NCI-H1092 (cell line): ENCODE results near the gene ADPRHL1.

Source experiments
- DNase-seq: peaks from one replicate; lab custom pipeline; 2025; lab: John Stamatoyannopoulos, UW

Gene ADPRHL1

GRCh38 chr13:113452942-113453901 is at the start of gene ADPRHL1:
TSS of gene ADPRHL1 (minus strand) at chr13:113453488. CDS start at chr13:113453437, 51 bp downstream.
- DNase-seq: no peak

GRCh38 chr13:113502686-113503085 is 49.4 kb upstream of the ADPRHL1 start:
- no peak for DNase-seq

GRCh38 chr13:113500530-113501265 is 47.4 kb upstream of the ADPRHL1 start:
- DNase-seq: no peak

GRCh38 chr13:113499936-113500335 is 46.6 kb upstream of the ADPRHL1 start:
- DNase-seq: no peak

- no peak for DNase-seq
These were observed 45.6 kb upstream of the ADPRHL1 start for GRCh38 chr13:113498905-113499304.

- no peak for DNase-seq
These were observed 43.9 kb upstream of the ADPRHL1 start for GRCh38 chr13:113497217-113497616.

- no peak for DNase-seq
These were observed 42.4 kb upstream of the ADPRHL1 start for GRCh38 chr13:113495494-113496210.

- DNase-seq: no peak
These were observed 40.1 kb upstream of the ADPRHL1 start for GRCh38 chr13:113493315-113493951.

GRCh38 chr13:113491982-113492381 is 38.7 kb upstream of the ADPRHL1 start:
- DNase-seq: no peak

GRCh38 chr13:113491418-113491883 is 38.2 kb upstream of the ADPRHL1 start:
- no peak for DNase-seq

- DNase-seq: peak; percentile 93
These were observed 37.5 kb upstream of the ADPRHL1 start, which contains the start of gene DCUN1D2 for GRCh38 chr13:113490496-113491417. TSS of gene DCUN1D2 (minus strand) at chr13:113490711. CDS start at chr13:113490669, 42 bp downstream.

GRCh38 chr13:113489549-113490495 is 36.5 kb upstream of the ADPRHL1 start:
- DNase-seq: peak; percentile 31

GRCh38 chr13:113489171-113489548 is 35.9 kb upstream of the ADPRHL1 start:
- no peak for DNase-seq

- DNase-seq: no peak
These were observed 35.0 kb upstream of the ADPRHL1 start for GRCh38 chr13:113488283-113488682.

- DNase-seq: no peak
These were observed 33.4 kb upstream of the ADPRHL1 start for GRCh38 chr13:113486698-113487097.

- DNase-seq: no peak
These were observed 32.3 kb upstream of the ADPRHL1 start for GRCh38 chr13:113485545-113485944.

- DNase-seq: no peak
These were observed 30.4 kb upstream of the ADPRHL1 start for GRCh38 chr13:113483504-113484293.

- DNase-seq: no peak
These were observed 29.8 kb upstream of the ADPRHL1 start for GRCh38 chr13:113483081-113483480.
